Liver (tissue), 3 donors: ENCODE data around the gene VAV3.

Source experiments
- NR2F2 ChIP-seq: IDR thresholded peaks from 2 replicates; pipeline ENCODE4 v1.6.1; 2016; ENCODE audit warnings: antibody characterized with exemption
- TF ChIP-seq, protein P1 (sequence below): fragments of 150-350 bp; IDR thresholded peaks from 2 replicates; pipeline ENCODE4 v1.5.1; 2017; ENCODE audit warnings: improper control_type of control experiment, low read depth, low read length; ENCODE audit not compliant: missing input control
- TF ChIP-seq, protein P2 (sequence below): IDR thresholded peaks from 2 replicates; pipeline ENCODE4 v1.6.1; 2016; ENCODE audit warnings: antibody characterized with exemption
- donor health status: healthy.
- donor health status: healthy.

DNA sequence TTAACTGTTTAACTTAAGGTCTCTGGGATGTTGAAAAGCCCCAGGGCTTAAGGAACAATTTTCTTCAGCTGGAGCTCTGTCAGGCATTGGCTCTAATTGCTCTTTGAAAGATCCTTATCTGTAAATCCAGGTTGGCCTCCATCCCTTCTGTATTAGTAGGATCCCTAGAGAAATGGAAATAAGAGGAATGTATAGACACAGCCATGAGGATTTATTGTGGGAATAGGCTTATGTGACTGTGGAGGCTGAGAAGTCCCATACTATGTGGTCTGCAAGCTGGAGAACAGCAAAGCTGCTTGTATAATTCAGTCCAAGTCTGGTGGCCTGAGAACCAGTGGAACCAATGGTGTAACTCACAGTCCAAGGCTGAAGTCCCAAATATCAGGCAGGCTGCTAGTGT, 47.6 kb upstream of the VAV3 start:
- TF ChIP-seq, protein P1, sequence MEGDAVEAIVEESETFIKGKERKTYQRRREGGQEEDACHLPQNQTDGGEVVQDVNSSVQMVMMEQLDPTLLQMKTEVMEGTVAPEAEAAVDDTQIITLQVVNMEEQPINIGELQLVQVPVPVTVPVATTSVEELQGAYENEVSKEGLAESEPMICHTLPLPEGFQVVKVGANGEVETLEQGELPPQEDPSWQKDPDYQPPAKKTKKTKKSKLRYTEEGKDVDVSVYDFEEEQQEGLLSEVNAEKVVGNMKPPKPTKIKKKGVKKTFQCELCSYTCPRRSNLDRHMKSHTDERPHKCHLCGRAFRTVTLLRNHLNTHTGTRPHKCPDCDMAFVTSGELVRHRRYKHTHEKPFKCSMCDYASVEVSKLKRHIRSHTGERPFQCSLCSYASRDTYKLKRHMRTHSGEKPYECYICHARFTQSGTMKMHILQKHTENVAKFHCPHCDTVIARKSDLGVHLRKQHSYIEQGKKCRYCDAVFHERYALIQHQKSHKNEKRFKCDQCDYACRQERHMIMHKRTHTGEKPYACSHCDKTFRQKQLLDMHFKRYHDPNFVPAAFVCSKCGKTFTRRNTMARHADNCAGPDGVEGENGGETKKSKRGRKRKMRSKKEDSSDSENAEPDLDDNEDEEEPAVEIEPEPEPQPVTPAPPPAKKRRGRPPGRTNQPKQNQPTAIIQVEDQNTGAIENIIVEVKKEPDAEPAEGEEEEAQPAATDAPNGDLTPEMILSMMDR, result no peak
- TF ChIP-seq NR2F2, result no peak
- TF ChIP-seq, protein P2, sequence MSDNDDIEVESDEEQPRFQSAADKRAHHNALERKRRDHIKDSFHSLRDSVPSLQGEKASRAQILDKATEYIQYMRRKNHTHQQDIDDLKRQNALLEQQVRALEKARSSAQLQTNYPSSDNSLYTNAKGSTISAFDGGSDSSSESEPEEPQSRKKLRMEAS, result no peak
